NK-92 (cell line): Measurements from ENCODE around the gene RPL10A.
"Not testable (repeated sequence)": the region's sequence is repeated elsewhere in the genome, so short reads cannot be mapped to it uniquely, and the experiment has no call there.

Experiments
- DNase-seq: peaks from one replicate; lab custom pipeline; 2025; ENCODE audit not compliant: unreplicated experiment; lab: John Stamatoyannopoulos, UW

RPL10A gene

DNA sequence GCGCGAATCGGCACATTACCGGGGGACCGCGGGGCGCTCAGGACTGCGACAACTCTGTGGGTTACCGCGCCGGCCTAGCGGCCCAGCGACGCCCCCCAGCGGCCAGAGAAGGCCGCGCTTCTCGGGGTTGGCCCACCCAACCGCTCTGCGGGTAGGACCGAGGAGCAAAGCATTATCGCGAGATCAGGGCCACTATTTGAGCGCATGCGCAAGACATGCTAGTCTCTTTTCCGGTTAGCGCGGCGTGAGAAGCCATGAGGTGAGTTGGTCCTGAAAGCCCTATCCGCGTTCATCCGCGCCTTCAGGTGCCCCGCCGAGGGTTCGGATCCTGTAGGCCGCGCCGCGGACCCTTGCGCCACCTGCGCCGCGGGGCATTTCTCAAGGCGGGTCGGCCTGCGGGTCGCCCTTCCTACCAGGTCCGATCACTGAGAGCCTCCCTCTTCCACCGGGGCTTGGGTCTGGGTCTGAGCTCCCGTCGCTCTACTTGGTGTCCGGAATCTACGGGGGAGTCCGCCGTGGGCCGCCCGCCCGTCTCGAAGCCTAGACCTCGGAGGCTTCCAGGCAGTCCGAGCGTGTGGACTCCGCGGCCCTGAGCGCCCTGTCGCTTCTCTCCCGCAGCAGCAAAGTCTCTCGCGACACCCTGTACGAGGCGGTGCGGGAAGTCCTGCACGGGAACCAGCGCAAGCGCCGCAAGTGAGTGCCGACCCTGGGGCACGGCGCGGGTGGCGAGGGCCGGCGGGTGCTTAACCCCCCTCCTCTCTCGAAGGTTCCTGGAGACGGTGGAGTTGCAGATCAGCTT lies at the start of gene RPL10A:
TSS of gene RPL10A (plus strand) at position 221 of the 799 bp plus-strand sequence. CDS start at position 255, 34 bp downstream.
- peak; percentile 59 for DNase-seq

DNA sequence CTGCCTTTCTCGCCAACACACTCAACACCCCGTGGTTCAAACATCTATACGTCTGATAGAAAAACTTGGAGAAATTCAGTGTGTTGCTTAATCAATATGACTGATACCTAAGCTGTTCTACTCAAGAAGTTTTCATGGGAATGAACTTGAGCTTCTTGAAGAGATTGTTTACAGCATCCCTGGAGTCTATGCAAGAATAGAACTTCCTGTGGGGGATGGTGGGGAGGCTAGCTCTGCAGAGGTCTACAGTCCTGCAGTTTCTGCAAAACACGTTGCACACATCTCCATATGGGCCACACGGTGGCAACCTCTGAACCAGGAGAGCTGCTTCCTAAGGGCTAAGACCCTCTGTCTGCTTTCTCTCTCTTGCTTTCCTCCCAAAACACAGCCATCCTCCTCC lies 48.8 kb upstream of the RPL10A start:
- DNase-seq, result no peak

DNA sequence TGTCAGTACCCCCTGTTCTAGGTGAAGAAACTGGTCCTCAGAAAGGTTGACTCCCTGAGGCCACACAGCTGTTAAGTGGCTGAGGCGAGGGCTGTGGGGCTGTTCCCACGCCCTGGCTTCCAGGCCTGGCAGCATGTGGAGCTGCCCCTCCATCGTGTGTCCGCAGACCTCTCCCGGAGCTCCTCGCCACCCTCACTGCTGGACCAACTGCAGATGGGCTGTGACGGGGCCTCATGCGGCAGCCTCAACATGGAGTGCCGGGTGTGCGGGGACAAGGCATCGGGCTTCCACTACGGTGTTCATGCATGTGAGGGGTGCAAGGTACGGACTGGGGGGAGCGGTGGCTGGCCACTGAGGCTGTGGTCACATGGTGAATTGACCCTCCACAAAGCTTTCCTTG lies 48.2 kb upstream of the RPL10A start:
- no peak for DNase-seq

- DNase-seq, result no peak
Observed at GRCh38 chr6:35425284-35425683, 42.9 kb upstream of the RPL10A start.

DNA sequence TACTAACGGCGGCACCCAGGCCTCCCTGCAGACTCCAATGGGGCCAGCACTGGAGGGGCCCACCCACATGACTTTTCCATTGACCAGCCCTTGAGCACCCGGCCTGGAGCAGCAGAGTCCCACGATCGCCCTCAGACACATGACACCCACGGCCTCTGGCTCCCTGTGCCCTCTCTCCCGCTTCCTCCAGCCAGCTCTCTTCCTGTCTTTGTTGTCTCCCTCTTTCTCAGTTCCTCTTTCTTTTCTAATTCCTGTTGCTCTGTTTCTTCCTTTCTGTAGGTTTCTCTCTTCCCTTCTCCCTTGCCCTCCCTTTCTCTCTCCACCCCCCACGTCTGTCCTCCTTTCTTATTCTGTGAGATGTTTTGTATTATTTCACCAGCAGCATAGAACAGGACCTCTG lies 42.1 kb upstream of the RPL10A start:
- no peak for DNase-seq

GRCh38 chr6:35427435-35427834 lies 40.8 kb upstream of the RPL10A start:
- no peak for DNase-seq

DNA sequence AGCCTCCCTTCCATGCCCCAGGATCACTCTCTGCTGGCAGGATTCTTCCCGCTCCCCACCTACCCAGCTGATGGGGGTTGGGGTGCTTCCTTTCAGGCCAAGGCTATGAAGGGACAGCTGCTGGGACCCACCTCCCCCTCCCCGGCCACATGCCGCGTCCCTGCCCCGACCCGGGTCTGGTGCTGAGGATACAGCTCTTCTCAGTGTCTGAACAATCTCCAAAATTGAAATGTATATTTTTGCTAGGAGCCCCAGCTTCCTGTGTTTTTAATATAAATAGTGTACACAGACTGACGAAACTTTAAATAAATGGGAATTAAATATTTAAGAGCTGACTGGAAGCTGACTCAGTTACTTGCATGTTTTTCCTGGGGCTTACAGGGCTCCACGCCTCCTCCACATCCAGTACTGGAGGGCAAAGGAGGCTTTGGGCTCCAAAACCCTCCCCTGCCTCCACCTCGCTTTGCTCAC lies 40.3 kb upstream of the RPL10A start:
- no peak for DNase-seq

- no peak for DNase-seq
Observed at GRCh38 chr6:35428421-35429149, 39.6 kb upstream of the RPL10A start.

GRCh38 chr6:35429463-35429862 lies 38.7 kb upstream of the RPL10A start:
- no peak for DNase-seq

- DNase-seq, result no peak
Observed at GRCh38 chr6:35432291-35432690, 35.9 kb upstream of the RPL10A start.

DNA sequence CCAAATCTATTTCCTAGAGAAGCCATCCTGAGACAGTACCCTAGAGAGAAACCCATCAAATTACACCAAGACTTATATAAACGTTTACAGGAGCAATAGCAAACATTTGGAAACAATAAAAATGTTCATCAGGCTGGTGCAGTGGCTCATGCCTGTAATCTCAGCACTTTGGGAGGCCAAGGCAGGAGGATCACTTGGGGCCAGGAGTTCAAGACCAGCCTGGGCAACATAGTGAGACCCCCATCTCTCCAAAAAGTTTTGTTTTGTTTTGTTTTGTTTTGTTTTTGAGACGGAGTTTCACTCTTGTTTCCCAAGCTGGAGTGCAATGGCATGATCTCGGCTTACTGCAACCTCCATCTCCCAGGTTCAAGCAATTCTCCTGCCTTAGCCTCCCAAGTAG lies 35.5 kb upstream of the RPL10A start:
- not testable (repeated sequence) for DNase-seq

- DNase-seq, result no peak
Observed at GRCh38 chr6:35435074-35435837, 32.9 kb upstream of the RPL10A start.

DNA sequence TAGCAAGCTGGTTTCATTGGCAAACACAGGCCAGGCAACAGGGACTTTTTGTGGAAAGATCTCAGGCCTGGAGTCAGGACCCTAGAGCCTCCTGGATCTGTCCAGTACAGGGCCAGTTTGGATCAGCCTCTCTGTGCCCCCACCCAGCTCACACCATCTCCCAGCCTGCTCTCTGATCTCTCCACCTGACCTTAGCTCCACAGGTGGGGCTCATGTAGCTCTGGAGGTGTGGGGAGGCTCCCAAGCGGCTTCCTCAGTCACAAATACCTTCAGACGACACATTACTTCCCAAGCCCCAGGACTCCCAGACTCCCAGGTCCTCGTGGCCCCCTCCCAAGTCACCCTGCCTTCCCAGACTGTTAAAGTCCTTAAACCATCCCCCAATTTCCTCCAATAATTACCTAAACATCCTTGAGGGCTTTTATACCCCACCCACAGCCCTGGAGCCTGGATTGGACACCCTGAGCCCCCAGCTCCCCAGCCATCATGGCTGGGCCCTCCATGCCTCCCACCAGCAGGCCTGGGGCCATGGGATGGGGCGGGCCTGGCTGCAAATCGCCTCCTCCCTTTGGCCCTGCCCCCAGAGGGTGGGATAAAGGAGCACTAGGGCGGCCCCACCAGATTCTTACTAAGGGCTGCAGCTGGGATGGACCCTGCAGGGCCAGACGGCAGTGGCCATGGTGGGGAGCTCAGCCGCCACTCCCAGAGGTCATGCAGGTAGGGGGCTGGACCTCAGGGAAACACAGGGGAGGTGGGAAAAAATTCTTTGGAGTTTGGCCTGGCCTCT lies 31.9 kb upstream of the RPL10A start:
- DNase-seq, result no peak

DNA sequence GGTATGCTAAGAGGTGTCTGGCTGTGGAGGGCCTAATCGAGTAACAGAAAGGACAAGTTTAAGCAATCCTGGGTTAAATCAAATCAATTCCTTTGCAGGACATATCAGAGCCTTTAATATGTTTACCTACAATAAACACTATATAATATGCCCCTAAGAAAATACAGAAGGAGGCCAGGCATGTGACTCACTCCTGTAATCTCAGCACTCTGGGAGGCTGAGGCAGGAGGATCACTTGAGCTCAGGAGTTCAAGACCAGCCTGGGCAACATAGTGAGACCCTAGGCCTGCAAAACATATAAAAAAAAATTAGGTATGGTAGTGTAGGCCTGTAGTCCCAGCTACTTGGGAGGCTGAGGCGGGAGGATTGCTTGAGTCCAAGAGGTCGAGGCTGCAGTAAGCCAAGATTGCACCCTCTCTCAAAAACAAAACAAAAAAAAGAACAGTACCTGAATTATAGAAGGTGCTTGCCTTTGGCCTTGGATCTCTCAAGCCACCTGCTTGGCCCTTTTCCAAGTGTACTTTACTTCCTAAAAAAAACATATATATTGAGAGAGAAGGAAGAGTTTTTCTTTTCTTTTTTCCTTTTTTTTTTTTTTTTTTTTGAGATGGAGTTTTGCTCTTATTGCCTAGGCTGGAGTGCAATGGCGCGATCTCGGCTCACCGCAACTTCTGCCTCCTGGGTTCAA lies 29.7 kb upstream of the RPL10A start:
- DNase-seq, result not testable (repeated sequence)

DNA sequence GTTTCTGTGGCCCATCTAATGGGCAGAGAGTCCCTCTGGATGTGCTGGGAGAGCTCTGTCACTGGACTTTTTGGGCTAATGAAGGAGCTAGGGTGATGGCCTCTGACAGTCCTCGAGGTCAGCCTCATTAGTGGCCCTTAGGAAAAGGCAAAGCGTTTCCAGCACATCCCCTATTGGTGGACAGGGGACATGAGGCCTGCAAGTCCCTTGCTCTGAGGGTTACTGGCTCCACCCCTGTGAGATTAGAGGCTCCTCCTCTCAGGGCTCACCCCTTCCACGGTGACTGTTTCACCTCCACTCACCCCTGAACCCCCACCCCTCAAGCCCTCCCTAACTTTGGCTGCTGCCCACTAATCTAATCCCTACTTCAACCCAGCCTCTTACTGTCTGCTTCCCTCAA lies 28.9 kb upstream of the RPL10A start:
- DNase-seq, result no peak

DNA sequence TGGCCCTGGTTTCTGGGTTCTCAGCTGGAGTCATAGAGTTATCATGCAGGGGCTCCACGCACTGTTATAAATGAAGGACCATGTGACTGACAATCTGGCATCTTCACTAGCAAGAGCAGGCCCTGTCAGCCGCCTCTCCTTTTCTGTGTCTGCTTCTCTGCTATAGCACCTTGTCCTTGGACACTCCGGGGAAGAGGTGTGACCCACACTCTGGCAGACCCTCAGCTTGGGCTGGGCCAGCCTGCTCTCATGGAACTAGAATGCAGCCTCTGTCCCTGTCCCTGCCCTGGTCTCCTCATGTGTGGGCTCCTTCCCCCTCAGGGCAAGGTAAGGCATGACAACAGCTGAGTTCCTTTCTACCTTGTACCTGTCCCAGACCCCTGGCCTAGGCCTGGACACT lies 27.0 kb upstream of the RPL10A start:
- no peak for DNase-seq

- no peak for DNase-seq
Observed at GRCh38 chr6:35441642-35442041, 26.6 kb upstream of the RPL10A start.

DNA sequence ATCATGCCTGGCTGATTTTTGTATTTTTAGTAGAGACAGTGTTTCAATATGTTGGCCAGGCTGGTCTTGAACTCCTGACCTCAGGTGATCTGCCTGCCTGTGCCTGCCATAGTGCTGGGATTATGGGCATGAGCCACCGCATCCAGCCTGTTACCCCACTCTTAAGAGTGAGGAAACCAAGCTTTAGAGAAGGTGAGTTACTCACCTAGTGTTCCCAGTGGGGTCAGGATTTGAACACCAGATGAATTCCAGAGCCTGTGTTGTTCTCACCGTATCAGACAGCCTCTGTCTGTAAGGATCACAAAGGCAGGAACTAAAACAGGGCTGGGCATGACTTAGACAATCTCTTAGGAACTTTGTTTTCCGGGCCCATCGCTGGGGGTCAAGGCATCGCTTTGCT lies 25.5 kb upstream of the RPL10A start:
- DNase-seq, result no peak

DNA sequence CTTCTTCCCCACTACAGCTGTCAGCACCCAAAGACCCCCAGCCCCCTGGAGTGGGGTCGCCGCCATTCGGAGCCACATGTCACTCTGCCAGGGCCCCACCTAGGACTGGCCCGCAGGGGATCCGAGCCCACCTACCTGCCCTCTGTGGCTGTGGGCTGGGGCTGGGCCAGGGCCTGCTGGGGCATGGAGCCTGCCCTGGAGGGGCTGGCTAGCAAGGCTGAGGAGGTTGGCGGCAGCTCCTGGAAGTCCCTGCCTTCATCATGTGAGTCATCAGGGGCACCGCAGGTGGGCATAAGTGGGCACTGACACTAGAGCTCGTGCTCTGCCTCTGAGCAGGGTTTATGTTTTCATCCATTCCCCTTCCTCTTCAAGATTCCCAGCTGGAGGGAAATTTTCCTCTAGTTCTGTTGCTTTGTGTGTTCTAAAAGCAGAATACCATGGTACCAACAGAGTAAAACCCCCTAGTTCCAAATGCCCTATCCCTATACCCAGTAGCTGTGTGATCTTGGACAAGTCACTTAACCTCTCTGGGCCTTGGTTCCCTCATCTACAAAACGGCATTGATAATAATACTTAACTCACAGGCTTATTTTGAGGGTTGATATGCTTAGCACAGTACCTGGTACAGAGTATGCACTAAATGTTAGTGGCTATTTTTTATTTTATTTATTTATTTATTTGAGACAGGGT lies 24.7 kb upstream of the RPL10A start:
- no peak for DNase-seq

DNA sequence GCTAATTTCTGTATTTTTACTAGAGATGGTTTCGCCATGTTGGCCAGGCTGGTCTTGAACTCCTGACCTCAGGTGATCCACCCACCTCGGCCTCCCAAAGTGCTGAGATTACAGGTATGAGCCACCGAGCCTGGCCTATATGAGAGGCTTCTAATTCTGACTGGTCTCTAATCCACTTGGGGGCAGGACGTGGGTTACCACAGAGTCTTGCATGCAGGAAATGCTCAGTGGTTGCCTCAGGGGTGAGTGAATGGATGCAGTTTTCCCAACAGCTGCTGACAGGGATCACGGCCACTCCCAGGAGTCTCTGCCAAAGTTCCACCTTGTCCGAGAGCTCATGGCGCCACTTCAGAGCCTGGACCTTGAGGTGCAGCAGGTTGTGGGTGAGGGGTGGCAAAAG lies 22.5 kb upstream of the RPL10A start:
- no peak for DNase-seq
